Fibroblast of peridontal ligament (primary cell): ENCODE data around the gene MAGOH.
"Not testable (repeated sequence)": the region's sequence is repeated elsewhere in the genome, so short reads cannot be mapped to it uniquely, and the experiment has no call there.

ENCODE experiments used
- DNase-seq: peaks from one replicate; pipeline ENCODE4 v3.0.0-alpha.2; 2010; ENCODE audit errors: extremely low read depth

Gene MAGOH

DNA sequence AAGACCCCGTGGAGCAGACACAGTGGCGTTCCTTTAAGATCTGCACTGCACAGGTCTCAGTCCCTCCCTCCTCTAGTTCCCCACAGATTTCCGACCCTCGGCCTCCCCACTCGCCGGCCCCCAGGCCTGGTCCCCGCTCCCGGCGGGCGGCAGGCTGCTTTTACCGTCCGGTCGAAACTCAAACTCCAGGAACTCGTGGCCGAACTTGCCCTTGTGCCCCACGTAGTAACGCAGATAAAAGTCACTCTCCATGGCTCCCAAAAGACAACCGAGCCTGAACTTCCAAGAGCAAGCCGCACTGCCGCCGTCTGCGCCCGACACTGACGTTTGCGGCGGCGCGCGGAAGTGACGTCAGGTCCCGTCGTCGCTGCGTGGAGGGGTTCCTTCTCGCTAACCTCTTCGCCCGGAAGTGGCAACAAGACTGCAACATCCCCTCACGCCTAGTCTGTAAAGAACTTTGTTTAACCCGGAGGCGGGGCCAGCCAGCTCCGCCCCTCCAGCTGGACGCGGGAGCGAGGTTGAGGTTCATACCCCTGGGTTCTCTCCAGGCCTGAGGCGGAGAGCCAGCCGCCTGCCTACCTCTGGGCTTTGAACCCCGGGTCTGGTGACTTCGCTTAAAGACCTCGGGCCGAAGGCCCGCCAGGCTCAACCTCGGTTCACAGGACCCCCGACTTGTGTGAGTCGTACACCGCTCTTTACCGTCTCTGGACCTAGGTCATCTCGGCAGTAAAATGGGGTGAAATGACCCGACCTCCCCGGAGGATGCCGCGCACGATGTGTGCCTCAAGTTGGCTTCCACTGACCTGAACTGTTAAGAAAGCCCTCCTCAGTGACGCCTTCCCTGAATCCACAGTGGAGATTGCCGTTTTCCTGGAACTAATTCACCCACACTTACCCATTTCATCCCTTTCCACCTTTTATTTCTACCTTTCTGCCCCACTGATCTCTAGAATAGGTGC is at the start of gene MAGOH:
Gene MAGOH (minus strand): TSS at position 322 of the 959 bp plus-strand sequence. CDS start 70 bp downstream, at position 252.
- peak; percentile 96 for DNase-seq

DNA sequence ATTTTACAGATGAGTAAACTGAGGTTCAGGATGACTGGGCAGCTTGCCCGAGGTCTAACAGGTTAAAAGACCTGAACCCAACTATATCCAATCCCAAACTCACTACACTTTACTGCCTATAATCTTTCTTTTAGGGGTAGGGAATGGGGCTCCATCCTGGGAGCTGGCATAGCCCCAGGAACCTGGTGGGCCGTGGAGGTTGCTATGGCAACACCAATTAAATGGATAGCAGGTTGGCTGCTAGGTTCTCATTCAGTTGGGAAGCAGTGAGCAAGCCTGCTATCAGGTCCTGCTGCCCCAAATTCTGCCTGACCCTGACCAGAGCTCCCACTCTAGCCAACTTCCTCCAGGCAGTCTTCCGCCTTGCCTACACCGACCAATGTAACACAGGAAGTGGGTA is 48.6 kb upstream of the MAGOH start:
- no peak for DNase-seq

DNA sequence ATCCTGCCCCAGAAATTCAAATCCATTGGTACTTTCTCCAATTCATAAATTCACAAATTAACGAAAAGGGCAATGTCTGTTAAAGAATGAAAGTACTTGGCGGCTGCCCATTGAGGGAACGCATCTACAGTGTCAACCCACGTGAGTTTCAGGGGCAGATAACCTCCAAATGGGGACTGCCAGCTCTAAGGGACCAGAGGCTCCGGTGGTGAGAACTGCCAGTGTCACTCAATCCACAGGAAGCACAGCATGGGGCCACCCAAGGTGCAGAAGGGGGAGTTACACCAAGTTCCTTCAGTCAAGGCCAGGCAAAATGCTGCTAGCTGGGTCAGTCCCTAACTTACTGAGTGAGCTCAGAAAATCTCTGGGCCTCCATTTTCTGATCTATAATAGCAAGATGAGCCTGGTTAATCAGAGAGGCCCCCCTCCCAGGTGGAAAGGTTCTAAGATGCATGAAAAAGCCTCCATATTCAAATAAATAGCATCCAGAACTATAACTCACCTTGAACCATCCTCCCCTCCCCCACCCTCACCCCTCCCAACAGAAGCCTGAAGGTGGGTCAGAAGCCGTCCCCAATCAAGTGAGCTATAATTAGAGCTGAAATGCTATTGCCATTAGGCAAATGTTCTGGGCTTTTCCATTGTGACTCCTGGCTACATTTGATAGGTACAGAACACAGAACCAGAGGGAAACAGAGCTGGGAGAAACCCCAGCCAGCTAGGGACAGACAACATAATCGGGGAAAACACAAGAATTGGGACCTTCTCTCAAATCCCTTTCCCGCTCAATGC is 47.8 kb upstream of the MAGOH start:
- no peak for DNase-seq

DNA sequence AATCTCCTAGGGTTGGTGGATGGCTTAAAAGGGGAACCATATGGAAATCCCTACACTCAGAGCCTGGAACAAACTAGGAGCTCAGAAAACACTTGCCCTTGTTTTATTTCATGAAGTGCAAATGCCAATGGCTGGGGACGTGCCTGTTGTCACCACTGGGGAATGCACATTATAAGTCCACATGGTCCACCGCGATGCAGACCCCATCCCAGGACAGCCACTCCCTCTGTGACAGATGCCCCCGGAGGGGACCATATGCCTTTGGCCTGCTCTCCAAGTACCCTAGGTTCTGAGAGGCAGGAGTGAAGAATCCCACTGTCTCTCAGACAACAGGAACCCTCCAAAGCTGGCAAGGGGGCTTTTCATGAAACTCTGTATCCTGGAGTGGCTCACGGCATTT is 47.2 kb upstream of the MAGOH start:
- no peak for DNase-seq

DNA sequence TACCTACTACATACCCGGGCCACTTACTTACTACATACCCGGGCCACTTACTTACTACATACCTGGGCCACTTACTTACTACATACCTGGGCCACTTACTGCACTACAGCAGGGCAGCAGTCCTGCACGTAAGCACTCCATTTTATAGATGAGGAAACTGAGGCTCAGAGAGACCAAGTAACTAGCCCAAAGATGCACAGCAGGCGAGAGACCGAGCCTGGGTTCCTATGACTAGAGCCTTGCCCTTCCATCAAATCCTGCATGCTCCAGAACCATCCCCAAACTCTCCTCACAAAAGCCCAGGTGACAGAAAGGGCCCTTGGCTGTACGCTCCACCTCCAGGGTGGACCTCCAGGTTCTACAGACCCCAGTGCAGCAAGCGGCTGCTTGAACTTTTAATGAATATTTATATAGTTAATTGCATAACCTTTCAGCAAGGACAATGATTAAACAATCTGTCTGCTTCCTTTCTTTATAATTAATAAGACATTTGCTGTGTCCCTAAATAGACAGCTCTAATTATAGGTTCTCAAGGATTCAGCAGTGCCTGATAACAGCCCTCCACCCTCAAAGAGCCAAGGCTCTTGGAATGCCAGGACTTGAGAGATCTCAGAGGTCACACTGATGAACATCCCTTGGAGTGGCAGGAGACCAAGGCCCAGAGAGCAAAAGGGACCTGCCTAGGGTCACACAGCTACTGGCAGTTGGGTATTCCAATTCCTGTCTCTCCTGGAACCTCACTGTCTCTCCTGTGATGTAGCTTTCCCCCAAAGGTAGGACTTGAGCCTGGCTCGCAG is 46.1 kb upstream of the MAGOH start:
- no peak for DNase-seq

DNA sequence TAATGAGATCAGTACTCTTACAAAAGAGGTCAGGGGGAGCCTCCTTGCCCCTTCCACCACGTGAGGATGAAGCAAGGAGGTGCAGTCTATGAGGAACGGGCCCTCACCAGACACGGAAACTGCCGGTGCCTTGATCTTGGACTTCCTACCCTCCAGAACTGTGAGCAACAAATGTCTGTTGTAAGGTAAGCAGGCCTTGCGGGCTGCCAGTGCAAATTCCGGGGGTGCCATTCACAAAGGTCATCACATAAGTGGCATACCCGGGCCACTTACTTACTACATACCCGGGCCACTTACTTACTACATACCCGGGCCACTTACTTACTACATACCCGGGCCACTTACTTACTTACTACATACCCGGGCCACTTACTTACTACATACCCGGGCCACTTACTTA is 44.8 kb upstream of the MAGOH start:
- not testable (repeated sequence) for DNase-seq

DNA sequence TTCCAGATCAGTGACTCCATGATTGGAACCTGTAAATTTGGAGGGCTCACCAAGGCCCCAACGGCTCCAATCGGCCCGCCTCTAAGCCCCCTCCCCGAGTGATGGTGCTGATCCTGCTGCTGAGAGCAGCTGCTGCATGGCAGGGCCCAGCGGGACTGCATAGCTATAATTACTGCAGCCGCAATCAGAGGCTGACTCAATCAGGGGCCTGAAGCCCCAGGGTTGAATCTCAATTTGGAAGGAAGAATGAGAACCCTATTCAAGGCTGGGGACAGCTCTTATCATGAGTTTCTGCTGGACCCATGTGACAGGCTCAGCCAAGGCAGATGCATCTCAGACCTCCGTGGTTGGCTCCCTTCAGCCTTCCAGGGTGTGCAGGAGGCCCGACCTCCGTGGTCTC is 42.8 kb upstream of the MAGOH start:
- peak; percentile 33 for DNase-seq

DNA sequence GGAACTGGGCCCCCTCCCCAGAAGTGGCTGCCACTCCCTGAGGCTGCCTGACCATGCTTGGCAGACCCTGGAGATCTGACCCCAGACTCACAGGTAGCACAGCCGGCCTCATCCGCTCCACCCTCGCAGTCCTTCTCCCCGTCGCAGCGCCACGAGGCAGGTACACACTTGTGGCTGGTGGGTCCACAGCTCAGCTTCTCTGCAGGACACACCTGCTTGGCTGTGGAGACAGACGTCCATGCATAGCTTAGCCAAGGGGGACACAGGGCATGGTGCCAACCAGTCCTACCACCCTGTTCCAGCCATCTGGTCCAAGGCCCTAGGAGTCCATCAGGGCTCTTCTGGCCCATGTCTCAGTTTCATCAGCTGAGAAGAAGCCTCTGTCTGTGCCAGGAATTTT is 42.2 kb upstream of the MAGOH start:
- DNase-seq, result no peak

DNA sequence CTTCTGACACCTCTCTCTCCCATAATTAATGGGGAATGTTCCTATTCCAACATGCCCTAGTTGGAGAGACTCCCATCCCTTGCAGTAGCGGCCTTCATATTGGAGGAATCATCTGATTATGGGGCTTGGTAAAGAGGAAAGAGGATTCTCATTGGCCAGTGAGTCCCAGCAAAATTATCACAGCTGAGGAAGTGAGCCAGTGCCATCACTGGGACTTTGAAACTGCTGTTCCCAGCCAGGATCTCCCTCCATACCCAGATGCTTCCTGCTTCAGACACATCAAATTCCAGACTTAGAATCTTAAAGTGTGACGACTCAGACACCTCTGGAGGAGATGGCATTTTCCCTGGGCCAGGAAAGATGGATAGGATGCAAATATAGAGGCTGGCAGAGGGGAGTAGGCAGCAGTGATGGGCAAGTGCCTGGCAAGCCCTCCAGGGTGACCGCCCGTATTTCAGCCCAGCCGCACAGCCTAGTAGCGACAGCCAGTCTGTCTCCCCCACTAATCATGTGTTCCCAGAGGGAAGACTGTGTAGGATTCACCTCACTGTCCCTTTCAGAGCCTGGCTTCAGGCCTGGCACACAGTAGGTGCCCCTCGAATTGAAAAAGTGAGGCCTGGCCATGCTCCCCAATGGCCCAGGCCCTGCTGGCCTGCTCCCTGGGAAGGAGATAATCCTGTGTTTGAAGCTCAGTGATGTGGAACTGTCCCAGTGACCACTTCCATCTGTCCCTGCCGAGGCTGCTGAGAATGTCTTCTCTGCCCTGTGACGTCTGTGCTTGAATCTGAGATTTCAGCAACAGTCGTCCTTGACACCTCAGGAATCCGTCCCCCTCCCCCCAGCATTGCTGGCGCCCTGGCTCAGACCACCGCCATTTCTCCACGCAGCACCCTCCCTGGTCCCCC is 41.2 kb upstream of the MAGOH start:
- DNase-seq, result no peak

DNA sequence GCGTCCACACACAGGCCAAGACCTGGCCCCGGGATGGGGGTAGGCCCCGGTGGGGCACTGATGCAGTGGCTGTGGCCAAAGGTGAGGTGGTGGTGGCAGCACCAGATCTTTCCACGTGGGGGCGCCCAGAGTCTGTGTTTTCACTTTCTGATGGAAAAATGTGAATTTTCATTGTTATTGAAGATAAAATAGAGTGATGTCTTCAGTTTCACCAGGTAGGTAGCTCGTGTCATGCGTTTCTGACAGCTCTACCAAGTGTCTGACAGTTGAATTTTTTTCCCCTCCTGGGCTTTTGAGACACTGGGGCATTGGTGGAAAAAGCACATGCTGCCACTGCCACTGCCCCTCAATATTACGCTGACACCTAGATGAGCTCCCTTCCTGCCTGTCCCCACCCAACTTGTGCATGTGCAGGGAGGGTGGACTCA is 40.0 kb upstream of the MAGOH start:
- peak; percentile 31 for DNase-seq

DNA sequence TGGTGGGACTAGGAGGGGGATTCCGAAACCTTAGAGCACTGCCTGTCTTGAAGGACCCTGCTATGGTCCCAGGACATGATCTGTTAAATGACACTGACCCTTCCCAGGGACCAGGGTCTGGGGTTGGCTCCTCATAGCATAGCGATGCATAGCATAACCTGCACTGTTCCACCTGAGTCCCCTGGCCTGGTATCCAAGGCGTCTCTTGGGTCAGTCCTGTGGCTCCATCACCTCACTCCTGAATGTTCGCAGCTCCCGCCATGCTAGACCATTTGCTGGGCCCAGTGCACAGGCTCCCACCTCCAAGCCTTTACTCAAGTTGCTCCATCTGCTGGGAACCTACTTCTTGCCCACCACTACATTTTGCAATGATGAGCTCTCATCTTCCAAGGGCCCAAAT is 39.0 kb upstream of the MAGOH start:
- DNase-seq, result no peak

DNA sequence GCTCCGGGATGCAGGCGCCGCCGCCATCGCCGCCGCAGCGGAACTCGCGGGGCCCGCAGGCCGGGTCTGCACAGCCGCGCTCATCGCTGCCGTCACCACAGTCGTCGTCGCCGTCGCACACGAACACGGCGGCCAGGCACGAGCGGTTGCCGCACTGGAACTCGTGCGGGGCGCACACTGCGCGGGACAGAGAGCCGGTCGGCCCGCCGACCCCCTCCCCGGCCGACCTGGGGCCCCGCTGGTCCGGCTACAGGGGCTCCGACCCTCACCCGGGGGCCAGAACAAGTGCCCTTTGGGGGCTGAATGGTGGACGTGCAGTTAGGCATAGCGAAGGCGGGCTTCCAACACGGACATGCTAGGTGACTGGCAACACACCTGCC is 38.6 kb upstream of the MAGOH start:
- DNase-seq, result no peak

DNA sequence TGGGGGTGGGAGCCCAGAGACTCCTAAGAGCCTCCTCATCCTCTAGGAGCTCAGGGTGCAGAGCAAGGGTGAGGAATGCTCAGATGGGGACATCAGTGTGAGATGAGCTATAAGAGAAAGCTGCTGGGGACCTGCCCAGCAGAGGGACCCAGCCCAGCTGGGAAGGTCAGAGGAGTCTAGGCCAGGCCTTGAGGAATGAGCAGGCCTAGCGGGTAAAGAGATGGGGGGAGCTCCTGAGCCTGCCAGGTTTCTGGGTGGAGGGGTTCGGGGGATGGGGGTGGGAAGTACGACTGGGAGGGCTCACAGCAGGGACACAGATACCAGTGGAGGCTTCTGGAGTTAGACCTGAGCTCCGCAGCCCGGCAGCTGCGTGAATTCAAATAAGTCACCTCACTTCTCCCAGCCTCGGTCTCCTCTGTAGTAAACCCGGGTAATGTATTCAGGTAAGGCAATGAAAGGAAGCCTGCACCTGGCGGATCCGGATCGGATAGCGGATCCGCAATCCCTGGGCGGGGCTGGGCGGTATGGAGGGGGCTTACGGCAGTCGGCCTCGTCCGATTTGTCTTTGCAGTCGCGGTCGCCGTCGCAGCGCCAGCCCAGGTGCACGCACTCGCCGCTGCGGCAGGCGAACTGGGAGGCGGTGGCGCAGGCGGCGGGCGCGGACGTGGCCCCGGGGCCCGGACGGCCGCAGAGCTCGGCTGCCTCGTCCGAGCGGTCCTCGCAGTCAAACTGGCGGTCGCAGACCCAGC is 38.0 kb upstream of the MAGOH start:
- no peak for DNase-seq

DNA sequence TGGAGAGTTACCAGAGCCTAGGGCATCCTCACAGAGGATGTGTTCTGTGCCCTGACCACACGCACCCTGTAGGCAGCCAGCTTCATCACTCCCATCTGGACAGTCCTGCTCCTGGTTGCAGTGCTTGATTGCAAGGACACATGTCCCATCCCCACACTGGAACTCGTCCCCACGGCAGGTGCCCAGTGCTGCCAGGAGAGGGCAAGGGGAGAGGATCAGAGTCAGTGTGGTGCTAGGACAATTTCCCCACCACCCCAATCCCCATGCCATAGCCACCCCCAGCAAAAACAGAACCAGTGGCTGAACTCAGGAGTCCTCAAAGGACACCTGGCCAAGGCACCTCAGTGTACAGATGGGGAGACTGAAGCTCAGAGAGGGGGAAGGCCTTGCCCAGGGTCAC is 37.2 kb upstream of the MAGOH start:
- no peak for DNase-seq

DNA sequence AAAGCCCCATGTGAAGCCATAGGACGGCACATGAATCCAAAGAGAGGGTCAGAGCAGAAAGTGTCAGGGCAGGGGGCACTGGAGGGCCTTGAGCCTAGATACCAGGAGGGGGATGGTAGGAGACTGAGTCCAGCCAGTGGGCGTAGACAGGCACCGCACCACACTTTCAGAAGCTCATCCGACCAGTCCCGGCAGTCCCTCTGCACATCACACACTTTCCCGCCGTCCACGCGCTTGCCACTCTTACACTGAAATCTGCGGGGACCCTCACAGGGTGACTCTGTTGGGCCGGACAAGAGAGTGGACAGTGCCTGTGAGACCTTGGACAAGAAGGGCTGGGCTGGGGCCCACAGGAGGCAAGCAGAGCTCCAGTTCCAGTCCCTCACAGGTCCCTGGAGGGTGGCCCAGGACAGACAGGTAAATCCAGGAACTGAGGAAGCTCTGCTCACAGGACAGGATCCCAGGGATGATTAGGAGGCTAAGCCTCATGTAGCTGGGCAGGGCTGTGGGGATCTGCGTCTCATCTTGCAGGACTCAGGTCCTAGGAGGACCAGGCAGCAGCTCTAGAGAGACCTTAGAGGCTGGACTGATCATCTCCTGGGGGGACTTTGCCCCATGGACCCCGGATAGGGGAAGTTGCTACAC is 36.3 kb upstream of the MAGOH start:
- no peak for DNase-seq

DNA sequence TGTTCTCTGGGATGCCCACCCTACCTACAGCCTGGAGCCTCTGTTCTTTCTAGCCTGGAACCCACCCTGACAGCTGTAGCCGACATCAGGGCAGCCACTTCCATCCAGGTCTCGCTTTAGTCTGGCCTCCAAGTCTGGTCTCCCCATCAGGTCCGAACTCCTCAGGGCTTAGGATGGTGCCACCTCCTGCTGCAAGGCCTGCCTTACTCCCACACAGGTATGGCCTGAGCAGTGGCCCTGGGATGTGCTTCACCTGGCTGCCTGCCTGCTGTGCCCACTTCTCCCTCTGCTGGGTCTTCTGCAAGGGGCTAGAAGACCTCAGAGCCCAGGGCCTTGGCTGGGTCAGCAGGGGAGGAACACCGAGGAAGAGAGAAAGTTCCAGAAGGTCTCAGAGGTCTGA is 35.7 kb upstream of the MAGOH start:
- DNase-seq, result no peak

DNA sequence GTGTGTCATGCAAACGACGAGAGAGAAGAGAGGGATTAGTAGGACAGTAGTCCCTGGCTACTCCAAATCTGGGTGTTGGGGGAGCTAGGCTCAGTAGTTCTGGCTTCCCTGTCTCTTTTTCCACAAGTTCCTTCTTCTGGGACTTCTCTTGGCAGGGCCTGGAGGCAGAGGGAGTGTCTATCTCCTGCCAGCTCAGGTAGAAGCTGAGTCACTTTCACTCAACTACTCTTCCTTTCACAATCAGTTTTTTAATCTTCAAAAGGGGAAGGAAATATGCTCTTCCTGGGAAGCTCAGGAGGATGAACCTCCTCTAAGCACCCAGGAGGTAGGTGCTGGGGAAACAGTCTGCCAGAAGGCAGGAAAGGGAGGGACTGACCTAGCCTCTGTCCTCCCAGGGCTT is 35.2 kb upstream of the MAGOH start:
- DNase-seq, result no peak

DNA sequence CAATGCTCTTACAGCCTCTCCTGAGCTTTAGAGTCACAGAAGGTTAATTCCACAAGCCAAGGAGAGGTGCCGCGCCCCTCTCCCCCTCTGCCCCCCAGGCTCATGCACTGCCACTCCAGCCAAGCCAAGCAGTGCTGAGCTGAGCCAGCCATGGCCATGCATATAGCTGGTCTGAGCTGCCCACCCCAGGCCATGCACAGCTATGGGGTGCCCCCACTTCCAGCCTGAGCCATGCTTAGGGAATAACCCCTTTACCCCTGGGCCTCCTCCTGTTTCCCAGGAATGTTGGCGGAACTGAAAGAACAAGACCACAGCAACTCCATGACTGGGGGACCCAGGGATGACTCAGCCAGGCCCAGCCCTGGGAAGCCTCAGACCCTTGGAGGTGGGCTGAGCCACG is 34.0 kb upstream of the MAGOH start:
- no peak for DNase-seq

DNA sequence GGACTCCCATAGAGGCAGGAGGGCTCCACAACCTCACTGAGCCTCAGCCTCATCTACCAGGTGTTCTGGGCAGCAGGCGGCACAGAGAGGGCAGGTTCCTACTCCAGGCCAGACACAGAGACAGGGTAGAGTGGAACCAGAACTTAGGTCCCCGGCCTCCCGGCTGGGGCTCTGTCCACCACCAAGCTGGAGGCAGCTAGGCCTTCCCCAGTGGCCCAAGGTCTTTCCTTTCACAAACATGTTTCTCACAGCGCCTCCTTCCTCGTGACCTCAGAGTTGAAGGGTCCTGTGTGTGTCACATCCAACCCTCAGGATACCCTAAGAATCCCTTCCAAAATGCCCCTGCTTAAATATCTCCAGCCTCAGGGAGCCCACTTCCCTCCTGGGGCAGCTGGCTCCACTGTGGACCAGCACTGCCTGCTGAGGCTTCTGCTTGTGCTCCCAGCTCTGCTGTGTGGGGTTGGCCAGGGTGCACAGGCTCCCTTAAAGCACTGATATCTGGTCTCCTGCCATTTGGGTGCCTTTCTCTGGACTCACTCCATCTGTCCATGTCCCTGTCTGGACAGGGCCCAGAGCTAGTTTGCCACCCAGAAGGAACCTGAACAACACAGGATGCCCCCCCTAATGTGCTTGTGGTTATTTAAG is 33.2 kb upstream of the MAGOH start:
- DNase-seq, result no peak
